CD4-positive, alpha-beta T cell treated with Interleukin-12 subunit alpha and Interleukin-12 subunit beta, for 1 hour (primary cell): ENCODE data around the gene MAPK12.
A peak's percentile ranks its signal among the peaks of the same experiment; 100 is the strongest.
"Not testable (repeated sequence)": the region's sequence is repeated elsewhere in the genome, so short reads cannot be mapped to it uniquely, and the experiment has no call there.

Experiments
- DNase-seq: peaks from one replicate; pipeline ENCODE4 v3.0.0-alpha.2; 2020

Gene MAPK12

DNA sequence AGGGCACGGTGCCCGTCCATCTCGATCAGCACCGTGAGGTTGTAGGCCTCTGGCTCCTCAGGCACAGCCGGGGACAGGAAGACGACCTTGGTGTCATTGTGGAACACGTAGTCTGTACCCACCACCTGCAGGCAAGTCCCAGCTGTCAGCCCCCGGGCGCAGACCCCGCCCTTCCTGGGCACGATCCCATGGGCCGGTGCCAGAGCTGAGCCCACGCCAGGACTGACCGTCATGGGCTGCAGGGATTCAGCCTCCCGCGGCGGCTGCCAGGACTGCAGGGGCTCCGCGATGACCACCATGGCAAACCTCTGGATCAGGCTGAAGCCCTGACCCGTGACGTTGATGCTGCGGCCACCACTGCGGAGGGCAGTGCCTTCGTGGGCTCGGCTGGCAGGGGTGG, 20.5 kb upstream of the MAPK12 start:
- DNase-seq = no peak

DNA sequence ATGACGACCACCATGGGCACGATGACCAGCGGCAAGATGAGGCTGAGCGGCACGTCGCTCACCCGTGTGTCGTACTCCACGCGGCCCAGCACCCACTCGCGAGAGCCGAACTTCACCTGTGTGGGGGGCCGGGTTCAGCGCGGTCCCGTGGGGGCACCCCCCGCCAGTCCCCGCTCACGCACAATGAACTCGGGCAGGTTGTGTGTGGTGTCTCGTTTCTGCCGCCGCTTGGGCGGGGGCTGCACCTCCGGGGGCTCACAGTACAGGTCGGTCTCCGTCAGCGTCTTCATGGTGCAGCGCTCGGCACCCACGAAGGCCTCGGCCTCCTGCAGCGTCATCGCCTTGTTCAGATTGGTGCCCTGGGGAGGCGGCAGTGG, 19.9 kb upstream of the MAPK12 start:
- no peak for DNase-seq

DNA sequence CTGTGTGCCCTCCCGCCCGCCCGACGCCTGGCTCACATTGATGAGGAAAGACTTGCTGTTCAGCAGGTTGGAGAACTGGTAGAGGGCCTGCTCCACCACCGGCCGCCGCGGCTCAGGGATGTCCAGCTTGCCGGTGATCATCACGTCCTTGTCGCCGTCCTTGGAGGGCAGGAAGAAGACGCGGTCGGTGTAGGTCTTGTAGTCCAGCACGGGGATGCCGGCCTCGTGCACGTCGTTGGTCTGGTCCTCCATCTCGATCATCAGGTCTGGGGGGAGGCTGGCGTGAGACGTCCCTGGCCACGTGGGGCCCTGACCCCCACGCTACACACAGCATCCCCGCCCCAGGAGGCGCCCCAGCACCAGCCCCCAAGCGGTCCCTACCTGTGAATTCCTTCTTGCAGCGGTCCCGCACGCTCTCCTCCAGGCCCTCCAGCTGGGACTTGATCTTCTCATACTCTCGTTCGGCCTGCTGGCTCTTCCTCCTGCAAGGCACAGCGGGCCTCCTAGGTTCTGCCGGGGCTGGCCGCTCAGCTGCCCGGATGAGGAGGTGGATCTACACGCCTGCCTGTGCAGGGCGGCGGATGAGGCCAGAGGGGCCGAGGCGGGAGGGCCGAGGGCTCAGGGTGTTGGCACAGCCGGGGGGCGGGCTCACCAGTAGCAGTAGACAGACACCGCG, 19.4 kb upstream of the MAPK12 start:
- DNase-seq = no peak

DNA sequence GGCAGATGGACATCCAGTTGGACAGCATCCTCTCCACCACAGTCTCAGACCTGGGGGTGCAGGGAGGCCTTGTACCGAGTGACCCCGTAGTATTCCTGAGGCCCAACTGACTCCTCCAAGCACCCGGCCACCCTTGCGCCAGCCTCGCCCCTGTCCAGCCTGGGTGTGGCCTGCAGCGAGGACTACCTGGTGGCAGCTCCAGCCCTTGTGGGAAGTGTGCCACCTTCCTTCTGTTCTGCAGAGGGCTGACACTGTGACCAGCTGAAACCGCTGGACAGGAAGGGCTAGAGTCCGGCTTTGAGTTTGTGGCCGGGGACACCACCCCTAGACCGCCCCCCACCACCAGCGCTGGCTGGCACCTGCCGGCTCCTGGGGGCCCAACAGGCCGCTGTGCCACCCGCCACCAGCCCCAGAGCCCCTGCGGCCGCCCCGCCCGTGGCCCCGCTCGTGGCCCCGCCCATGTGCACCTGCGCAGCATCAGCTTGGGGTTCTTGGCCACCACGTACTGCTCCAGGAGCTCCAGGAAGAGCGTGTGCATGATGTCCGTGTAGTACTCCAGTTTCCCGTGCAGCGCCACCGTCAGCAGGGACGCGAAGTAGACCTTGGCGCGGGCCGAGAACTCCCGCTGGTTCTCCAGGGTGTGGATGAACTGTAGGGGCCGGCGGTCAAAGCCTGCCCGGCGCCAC, 18.7 kb upstream of the MAPK12 start:
- no peak for DNase-seq

DNA sequence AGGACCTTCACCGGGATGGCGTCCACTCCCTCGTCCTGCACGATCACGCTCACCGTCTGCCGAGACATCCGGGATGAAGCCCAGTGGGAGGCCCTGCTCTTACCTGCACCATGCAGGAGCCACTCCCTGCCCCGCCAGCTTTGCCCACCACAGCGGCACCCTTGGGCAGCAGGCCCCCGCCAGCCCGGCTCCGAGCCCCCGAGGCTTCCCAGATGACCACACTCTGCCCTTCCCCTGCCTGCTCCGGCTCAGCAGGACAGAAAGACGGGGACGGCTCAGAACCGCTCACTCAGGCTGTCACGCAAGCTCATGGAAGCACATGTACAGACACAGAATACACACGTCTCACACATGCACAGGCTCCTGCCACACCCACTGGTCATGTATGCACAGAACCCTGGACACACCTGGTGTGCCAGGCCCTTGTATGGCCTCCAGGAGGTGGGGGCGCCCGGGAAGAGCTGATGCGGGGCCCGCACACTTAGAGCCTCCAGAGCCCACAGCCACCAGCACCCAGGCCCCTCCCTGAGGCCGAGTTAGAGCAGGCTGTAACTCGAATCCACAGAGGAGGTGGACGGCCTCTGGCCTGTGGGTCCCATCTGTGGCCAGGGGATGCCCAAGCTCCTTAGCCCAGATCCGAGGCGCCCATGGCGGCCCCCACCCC, 17.6 kb upstream of the MAPK12 start:
- no peak for DNase-seq

DNA sequence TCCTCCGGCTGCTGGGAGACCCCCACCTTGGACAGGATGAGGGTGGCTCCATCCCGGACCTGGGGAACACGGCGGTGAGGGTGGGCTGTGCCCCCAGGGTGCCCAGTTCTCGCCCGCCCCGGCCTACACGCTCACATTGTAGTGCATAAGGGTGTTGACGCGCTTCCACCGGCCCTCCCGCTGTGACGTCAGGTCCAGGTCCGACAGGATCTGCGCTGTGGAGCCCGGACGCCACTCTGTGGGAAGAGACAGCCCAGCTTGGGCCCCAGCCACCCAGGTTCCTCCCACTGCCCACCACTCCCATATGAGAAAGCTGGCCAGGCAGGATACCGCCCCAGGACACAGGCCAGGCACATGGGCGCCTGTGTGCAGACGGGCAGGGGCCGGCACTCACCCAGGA, 17.0 kb upstream of the MAPK12 start:
- no peak for DNase-seq

DNA sequence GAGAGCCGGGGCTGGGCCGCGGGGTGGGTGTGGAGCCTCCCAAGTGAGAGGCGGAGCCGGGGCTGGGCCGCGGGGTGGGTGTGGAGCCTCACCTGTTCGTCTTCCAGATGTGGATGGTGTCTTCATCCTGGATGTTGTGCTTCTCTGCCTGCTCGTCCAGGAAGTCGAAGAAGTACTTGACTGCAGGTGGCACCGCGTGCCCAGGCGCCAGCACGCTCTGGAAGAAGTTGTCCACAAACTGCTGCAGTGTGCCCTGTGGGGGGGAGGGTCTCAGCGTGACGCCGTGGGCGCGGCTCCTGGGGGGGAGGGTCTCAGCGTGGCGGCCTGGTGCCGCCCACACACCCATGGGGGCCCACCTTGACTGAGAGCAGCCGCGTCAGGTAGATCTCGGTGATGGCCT, 16.3 kb upstream of the MAPK12 start:
- DNase-seq = no peak

DNA sequence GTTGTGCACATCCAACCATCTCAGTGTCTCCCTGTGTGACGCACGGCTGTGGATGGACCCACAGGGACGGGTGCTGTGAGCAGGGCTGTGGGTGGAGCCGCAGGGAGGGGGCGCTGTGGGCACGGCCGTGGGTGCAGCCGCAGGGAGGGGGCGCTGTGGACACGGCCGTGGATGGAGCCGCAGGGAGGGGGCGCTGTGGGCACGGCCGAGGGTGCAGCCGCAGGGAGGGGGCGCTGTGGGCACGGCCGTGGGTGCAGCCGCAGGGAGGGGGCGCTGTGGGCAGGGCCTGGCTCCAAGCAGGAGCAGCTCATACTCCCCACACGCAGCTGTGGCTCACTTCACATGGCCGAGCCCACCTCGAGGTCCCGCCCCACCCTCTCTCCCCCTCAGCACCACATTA, 14.7 kb upstream of the MAPK12 start:
- peak; percentile 69 for DNase-seq

DNA sequence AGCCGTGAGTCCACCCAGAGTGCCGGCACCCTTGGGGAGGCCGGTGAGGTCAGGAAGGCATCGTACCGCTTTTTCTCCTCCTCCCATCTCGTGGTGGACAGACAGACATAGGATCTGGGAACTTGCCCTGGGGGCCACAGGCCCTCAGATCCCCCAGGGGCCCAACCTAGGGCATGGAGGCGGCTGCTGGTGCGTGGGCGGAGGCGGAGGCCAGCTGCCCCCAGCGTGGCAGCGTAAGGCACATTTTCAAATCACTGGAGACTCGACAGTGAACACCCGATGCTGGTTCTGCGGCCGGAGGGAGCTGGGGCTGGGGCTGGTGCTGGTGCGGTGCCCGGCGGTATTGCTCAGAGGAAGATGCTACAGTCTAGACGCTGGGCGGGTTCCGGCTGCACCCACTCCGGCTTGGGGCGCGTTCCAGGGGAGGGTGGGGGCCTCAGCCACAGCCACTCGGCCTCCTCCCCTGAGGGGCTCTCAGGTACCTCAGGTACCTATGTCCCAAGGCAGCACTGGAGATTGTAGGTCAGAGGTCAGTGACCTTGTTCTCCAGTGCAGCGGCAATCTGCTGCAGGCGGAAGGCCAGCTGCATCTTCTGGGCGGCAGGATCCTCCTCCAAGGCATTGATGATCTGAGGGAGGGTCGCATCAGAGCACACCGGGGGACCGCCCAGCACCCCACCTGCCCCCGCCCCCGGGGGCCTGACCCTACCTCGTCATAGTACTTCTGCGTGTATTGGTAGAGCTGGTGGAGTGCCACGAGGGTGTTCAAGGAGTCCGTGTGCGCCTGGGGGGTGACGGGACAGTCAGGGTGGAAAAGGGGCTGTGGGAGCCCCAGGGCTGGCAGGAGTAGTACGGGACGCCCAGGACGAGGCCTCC, 13.9 kb upstream of the MAPK12 start:
- no peak for DNase-seq

DNA sequence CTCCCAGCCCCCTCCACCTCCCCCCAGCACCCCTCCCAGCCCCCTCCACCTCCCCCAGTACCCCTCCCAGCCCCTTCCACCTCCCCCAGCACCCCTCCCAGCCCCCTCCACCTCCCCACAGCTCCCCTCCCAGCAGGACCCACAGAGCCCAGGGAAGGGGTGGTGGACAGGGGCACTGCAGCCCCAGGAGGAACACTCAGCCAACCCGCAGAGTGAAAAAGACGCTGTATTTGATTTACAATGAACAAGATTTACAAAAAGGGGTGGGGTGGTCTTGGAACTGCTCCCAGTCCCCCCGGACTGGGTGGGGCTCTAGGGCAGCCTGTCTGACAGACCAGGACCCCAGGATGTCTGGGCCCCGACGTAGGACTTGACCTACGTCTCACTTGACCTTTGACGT, 13.3 kb upstream of the MAPK12 start:
- no peak for DNase-seq

DNA sequence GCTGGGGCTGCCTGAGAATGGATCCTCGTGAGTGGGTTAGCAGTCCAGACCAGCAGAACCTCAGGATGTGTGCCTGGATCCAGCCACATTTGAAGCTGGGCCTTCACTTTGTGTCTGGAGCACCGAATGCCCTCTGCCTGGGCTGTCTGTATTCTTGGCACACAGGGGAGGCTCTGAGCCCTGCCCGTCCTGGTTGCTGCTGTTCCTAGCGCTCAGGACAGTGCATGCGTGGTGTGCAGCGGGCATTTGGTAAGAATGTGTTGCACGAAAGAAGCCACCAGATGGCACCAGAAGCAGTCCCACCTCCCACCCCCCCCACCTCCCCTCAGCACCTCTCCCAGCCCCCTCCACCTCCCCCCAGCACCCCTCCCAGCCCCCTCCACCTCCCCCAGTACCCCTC, 12.8 kb upstream of the MAPK12 start:
- DNase-seq = peak; percentile 57

DNA sequence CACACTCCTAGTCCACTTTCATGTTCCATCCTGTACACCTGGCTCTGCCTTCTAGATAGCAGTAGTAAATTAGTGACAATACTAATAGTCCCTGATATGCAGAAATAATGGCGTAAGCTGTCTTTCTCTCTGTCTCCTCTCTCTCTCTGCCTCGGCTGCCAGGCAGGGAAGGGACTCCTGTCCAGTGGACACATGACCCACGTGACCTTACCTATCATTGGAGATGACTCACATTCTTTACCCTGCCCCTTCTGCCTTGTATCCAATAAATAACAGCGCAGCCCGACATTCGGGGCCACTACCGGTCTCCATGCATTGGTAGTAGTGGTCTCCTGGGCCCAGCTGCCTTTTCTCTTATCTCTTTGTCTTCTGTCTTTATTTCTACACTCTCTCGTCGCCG, 12.3 kb upstream of the MAPK12 start:
- DNase-seq = not testable (repeated sequence)

DNA sequence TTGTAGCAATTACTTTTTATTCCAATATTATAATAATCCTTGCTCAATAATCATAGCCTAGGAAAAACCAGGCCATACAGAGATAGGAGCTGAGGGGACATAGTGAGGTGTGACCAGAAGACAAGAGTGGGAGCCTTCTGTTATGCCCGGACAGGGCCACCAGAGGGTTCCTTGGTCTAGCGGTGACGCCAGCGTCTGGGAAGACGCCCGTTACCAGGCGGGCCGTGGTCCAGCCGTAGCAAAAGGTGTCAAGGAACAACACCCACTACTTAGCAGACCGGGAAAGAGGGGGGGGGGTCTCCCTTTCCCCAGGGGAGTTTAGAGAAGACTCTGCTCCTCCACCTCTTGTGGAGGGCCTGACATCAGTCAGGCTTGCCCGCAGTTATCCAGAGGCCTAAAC, 11.9 kb upstream of the MAPK12 start:
- not testable (repeated sequence) for DNase-seq

DNA sequence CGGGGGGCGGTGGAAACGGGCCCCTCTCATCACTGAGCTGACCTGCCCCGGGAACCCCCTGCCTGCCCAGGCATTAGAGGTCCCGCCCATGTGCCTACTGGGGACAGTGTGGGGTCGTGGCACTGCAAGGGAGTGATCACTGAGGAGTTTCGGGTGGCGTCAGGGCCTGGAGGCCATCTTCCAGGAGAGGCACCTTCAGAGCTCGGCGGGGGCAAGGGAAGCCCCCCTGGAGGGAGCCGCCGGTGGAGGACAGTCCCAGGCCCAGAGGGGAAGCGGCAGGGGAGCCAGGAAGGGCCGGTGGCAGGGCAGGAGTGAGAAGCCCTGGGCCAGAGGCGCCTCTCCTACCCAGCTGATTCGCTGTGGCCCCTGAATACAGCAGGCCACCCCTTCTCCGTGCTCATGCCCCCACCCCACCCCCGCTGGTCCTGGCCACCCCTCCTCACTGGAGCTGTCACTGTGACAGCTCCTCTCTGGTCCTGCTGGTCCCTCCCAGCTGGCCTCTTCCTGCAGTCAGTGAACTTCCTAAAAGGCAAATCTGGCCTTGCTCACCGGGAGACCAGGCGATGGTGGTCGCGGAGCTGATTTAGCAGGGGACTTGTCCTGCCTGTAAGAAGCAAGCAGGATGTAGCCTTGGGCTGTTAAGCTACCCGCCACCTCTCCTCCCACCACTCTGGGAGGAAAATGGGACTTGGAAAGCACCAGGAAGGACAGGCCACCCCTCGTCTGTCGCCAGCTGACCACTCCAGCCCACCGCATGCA, 10.7 kb upstream of the MAPK12 start:
- no peak for DNase-seq

DNA sequence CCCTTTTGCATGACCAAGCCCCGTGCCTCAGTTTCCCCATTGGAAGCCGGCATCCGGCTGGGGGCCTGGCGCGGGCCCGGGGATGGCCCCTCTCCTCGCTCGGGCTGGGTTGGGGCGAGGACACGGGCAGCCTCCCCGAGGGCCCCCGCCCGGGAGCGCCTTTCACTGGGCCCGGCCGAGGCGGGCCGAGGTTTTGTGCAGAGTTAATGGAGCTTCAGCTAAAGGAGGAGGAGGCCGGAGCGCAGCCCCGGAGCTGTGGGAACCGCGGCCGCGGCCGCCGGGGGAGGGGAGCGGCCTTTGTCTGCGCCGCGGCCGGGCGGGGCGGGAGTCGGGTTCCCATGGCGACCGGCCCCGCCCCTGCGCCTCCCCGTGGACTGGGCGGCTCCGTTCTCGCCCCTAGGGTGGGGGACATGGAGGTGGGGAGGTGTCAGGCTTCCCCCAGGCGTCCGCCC, 10.1 kb upstream of the MAPK12 start:
- DNase-seq = peak; percentile 74

DNA sequence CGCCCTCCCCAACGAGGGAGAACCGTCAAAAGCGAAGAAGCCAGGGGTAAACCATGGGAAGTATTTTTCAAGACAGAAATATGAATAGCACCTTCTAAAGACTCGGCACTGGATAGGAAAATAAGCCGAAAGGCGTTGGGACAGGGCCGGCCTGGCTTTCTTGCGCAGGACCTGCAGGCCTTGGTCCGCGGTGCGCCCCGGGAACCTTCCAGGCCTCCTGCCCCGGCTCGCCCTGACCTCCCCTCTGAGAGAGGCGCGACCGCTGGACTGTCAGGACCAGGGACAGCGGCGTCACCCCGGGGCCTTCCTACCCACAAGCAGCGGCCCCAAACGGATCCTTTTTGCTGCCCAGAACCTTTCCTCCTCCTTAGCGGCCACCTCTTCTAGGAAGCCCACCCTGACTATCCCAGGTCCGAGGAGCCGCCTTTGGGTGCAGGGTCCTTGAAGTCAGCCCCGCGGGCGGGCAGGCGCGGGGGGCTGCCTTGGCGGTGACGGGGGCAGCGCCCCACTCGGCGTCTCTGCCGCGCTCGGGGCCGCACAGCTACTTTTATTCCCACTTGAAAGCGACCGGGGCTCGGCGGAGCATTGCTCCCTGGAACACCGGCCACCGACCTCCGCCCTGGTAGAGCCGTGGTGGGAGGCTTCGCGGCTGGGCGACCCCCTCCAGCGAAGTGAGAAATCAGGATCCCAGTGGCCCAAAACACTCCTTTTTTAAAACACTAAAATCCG, 9.3 kb upstream of the MAPK12 start:
- DNase-seq = peak; percentile 74

DNA sequence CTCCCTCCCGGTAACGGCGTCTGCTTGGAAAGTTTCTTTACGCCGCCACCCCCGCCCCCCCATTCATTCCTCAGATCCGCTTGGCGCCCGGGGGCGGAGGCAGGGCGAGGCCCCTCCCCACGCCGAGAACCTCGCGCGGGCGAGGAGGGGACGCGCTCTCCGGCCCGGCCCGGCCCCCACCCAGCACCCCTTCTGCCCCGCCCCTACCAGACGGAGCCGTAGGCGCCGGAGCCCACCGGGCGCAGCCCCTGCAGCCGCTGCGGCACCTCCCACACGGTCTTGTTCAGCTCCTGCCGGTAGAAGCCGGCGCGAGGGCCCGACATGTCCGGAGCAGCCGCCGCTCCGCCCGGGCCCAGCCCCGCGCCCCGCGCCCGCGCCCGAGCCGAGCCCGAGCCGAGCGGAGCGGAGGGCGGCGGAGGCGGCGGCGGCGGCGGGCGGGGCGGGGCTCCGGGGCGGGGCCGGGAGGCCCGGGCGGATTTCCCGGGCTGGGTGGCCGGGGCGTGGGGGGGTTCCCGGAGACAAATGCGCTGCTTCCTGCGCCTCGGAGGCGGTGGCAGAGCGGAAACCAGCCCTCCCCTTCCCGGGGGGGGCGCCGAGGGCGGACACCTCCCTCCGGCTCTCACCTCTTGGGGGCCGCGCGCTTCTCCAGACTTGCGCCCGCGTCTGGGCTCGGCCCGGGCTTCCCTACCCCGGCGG, 8.6 kb upstream of the MAPK12 start, which contains the start of gene MAPK11:
Gene MAPK11 (minus strand): TSS at position 411 of the 696 bp plus-strand sequence. CDS start 88 bp downstream, at position 323.
- DNase-seq = peak; percentile 87

DNA sequence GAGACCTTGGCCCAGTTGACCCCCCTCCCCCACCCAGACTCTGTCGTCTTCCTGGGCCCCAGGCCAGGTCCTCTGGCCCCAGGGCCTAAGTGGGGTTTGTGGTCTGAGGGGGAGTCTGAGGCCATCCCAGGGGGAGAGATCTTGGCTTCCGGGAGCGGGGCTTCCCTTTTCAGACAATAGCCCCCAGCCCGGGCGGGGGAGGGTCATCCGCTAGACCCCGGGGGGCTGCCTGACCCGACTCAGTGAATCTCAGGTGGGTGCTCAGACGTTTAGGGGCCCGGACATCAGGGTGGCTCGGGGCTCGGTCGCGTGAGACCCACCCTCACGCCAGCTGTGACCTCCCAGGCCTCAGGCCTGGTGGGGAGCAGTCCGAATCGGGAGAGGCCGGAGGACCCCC, 8.1 kb upstream of the MAPK12 start:
- DNase-seq = no peak

DNA sequence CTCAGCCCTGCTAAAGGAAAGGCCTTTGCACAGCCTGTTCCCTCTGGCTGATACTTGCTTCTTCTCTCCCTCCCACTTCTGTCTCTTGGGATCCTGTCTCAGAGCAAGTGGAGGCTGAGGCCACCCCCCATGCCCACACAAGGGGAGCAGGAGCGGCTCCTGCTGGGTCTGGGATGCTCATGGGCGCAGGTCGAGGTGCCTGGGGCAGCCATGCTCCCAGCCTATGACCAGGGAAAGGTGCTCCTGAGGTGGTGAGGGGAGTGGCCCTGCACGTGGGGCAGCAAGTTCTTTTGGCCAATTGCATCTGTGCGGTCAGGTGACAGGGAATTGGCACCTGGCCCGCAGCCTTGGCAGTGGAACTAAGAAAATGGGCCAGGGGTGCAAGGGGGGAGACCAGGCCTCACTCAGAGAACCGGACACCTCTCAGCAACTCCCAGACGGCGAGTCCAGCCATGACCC, 7.2 kb upstream of the MAPK12 start:
- DNase-seq = no peak

DNA sequence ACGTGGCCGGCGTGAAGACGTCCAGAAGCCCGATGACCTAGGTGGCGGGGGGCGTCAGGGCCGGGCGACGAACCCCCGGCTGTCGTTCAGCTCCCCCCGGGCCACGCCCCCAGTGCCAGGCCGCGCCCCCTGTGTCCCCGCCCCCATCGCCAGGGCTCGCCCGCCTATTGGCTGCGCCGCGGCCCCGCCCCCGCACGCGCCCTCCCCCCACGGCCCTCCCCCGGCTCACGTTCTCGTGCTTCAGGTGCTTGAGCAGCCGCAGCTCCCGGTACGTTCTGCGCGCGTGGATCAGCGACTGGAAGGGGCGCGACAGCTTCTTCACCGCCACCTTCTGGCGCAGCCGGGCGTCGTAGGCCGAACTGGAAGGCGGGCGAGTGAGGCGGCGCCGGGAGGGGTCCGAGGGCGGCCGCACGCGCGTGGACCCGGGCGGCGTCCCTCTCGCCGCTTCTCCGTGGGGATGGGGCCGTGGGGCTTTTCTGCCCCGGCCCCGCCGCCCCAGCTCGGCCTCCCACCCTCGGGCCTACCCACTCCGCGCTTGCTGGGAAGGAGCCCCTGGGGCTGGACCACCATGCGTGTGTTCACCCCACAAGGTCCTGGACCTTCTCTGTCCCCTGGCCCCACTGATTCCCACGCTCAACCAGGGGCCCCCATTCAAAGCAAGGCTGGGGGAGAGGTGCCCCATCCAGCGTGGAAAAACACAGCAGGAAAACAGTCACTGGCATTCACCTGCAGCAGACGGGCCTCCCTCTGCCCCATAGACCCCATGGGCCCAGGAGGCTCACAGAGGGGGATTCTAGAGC, 6.3 kb upstream of the MAPK12 start:
- peak; percentile 67 for DNase-seq
